HG02642 (cell line): ENCODE data around the gene CMTM4.
"Not testable (repeated sequence)": the region's sequence is repeated elsewhere in the genome, so short reads cannot be mapped to it uniquely, and the experiment has no call there.

ENCODE experiments used
- ATAC-seq: cut with Tn5 transposase; IDR thresholded peaks from one replicate; pipeline ENCODE4 v1.9.1; 2021; ENCODE audit warnings: mild to moderate bottlenecking; ENCODE audit not compliant: unreplicated experiment, poor library complexity

CMTM4 gene

DNA sequence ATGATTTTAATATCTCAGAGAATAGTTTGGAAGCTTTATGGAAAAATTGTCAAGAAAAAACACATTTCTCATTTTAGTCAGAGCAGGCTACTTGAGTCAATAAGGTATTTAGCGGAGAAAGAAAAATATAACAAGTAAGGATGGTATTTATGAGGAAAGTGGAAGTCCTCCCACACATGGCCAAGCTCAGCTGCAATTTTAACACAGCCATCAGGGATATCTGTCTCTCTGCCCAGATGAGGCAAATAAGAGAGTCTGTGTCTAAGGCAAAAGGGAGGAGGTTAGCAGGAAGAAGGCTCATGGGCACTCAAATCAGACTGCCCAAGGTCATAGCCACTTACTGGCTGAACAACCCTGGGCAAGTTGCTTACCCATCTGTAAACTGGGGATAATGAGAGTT lies 122.5 kb downstream of the CMTM4 start:
- no peak for ATAC-seq

DNA sequence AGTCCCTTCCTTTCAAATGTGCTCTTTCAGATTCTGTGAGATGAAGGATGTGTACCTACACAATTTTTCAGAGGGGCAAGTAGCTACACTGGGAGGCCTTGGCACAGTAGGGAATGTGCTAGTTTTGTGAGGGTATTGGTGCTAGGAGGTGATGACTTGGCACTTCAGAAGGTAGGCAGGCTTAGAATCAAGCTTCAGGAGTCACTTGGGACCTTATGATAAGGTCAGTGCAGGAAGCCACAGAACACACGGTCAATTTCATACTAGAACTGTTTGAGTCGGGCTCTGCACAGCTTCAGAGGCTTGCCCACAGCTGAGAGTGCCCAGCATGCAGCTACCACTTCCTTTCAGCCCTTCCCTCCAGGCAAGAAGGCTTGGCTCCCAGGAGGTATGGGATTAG lies 124.2 kb downstream of the CMTM4 start:
- no peak for ATAC-seq

DNA sequence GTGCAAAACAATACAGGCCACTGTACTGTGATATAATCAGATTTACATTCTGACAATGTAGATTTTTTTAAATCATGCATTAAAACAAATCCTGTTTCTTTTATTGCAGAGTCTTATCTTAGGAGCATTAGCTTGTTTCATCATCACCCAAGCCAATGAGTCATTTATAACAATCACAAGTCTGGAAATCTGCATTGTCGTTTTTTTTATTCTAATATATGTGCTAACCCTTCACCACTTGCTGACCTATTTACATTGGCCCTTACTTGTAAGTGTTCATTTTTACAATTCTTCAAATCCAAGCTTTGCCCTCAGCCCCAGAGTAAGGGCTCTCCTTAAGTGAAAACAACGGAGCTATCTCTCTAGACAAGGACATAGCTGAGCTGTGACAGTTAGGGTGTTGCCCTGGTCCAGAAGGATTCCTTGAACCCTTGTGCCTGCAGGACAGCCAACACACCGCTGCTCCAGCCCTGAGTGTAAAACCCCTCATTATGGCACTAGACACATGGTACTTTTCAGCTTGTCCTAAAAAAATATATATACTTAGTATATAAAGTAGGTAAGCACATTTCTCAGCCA lies 126.6 kb downstream of the CMTM4 start:
- ATAC-seq = no peak

DNA sequence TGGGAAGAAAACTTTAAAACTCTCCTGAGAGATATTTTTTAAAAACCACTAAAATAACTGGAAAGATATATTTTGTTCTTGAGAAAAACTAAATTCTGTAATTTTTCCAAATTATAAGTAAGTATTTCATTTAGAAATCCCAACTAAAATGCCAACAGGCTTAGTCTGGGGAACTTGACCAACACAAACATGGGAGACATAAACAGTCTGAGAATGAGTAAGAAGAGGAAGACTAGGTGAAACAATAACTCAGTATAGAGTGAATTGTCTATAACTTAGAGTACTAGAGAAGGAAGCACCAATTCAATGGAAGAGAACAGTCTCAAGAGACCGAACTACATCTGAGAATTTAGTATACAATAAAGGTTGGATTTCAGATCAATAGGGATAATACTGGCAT lies 127.4 kb downstream of the CMTM4 start:
- no peak for ATAC-seq

DNA sequence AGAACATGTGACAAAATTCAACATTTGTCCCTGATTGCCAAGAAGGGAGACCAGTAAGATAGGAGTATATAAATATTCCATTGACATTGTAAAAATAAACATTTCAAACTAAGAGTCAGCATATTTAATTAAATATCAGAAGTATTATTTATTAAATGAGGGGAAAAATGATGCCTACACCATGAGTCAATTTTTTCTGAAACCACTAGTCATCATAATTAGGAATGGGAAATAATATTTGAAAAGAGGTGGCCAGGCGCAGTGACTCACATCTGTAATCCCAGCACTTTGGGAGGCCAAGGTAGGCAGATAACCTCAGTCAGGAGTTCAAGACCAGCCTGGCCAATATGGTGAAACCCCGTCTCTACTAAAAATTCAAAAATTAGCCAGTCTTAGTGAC lies 128.2 kb downstream of the CMTM4 start:
- no peak for ATAC-seq

DNA sequence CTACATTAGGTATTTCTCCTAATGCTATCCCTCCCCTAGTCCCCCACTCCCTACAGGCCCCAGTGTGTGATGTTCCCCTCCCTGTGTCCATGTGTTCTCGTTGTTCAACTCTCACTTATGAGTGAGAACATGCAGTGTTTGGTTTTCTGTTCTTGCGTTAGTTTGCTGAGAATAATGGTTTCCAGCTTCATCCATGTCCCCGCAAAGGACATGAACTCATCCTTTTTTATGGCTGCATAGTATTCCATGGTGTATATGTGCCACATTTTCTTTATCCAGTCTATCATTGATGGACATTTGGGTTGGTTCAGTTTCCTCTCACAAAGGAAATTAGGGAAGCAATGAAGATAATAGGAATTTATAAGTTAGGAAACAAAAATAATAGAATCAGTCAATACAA lies 129.3 kb downstream of the CMTM4 start:
- ATAC-seq = not testable (repeated sequence)

DNA sequence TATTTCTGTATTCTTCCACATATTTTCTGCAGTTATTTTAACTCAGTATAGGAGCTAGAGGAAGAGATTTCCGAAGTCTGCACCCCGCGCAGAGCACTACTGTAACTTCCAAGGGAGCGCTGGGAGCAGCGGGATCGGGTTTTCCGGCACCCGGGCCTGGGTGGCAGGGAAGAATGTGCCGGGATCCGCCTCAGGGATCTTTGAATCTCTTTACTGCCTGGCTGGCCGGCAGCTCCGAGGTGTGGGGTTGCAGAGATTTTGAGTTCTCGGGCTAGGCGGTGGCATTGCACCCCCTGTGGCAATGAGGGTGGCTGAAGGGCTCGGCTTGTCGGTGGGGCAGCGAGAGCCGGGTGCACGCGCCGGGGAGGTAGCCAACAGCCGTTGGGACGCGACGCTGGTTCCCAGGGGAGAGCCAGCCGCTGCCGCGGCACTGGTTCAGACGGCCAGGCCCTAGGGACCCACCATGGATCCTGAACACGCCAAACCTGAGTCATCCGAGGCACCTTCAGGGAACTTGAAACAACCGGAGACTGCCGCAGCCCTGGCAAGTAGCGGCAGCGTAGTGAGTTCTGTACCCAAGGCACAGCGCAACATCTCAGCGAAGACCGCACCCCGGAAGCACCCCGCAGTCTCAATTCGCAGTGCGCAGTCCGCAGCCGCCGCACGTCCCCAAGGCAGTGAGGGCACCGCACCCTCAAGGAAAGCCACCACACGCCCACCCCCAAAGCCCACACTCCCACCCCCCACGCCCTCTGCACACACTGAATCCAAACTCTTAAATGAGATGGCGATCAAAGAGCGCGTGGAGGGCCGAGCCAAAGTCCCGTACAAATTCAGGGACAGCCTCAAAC lies 130.3 kb downstream of the CMTM4 start, which contains the start of gene CMTM1:
Gene CMTM1 (plus strand): TSS at position 389 of the 851 bp plus-strand sequence. CDS start 75 bp downstream, at position 464.
- no peak for ATAC-seq
